Suppressor macrophage treated with lipopolysaccharide for 4 hours (primary cell): ENCODE measurements around the gene IVD.

Experiments used
- DNase-seq: peaks from one replicate; pipeline ENCODE4 v3.0.0-alpha.2; 2020

The IVD gene

DNA sequence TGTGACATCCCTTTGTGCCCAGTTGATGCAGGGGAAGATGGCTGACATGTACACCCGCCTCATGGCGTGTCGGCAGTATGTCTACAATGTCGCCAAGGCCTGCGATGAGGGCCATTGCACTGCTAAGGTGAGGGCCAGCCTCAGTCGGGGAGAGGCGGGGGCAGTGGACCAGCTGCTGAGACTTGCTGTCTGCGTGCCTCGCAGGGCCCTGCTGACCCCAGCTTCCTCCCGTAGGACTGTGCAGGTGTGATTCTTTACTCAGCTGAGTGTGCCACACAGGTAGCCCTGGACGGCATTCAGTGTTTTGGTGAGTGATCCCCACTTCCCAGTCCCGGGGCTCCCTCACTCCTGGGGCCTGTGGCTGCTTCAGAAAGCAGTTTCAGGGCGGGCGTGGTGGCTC is 10.5 kb downstream of the IVD start:
- DNase-seq: no peak

DNA sequence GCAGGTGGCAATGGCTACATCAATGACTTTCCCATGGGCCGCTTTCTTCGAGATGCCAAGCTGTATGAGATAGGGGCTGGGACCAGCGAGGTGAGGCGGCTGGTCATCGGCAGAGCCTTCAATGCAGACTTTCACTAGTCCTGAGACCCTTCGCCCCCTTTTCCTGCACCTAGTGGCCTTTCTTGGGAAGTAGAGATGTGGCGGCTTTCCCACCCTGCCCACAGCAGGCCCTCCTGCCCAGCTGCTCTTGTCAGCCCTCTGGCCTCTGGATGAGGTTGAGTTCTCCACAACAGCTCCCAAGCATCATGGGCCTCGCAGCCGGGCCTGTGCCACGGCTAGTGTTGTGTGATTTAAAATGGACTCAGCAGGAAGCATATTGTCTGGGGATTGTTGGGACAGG is 12.5 kb downstream of the IVD start:
- no peak for DNase-seq

DNA sequence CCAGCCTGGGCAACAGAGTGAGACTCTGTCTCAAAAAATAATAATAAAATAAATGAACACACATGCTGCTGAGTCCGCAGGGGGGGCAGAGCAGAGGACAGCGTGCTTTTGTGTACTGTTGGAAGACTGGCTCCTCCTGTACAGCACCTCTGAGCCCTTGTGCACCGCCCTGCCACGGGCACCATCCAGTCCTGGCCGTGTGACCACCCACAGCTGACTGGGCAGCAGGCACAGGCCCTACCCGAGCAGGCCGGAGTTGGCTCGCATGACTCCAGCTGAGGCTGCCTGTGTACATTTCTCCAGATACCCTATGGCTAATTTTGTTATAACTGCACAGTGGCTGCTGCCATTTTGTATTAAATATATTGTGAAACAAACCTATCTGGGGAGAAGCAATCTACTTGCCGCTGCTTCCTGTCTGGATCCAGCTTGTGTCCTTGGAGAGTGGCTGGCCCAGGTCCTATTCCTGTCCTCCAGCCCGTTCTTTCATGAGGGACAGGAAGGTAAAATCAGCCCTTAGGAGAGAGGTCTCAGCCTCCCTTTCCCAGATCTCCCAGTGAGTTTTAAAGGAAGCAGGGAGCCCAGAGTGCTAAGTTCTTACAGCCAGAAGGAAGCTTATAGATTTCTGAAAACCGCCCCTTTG is 14.6 kb downstream of the IVD start:
- DNase-seq: no peak

DNA sequence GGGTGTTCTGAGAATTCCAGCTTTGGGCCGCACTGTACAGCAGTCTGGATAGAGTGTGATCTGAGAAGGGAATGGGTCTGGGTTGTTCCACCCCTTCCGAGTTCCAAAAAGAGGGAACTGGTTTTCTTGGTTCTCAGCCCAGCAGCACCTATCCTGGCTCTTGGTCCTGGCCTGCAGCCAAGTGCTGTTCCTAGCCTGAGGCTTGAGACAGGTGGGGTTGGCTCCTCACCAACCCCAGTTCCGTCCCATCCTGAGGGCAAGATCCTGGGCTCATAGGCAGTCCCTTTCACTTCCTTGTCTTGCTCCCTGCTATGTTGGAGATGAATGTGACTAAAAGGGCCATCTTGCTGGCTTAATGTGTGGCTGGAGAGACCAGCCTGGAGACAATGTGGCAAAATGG is 15.2 kb downstream of the IVD start:
- DNase-seq: peak; percentile 28

DNA sequence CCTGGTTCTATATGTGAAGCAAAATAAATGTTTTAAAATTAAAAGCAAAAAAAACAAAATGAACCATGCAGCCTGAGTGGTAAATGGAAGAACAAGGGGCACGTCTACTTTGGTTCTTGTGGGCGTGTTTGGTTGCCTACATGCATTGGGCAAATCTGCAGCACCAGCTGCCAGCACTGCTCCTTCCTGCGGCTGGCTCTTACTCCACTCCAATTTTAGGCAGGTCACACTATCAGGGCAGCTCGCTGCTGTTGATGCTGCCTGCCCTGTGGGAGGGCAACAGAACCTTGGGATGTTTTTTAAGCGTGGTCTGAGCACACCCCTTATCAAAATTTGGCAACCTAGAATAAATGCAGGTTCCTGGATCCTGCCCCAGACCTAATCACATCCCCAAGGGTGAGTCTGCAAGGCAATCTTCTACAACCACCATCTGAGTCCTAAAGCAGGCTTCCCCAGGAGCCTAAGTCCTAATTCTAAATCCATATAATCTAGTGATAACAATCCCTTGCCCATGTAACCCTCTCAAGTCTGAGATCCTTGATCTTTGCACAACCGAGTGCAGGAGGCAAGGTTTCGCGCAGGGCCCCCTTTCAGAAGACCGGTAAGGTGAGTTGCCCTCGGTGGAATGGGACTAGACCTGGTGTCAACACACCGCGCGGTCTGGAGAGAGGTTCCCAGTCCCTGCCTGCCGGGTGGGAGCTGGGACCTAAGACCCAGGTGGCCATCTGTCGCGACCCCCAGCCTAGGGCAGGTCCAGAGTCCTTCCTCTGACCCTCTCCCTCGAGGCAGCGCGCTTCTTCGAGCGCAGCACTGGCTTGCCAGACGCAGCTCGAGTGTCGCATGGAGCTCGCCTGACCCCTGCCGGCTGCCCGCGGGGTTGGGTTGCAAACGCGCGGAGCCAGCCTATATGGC is 15.9 kb downstream of the IVD start:
- DNase-seq: peak; percentile 86

DNA sequence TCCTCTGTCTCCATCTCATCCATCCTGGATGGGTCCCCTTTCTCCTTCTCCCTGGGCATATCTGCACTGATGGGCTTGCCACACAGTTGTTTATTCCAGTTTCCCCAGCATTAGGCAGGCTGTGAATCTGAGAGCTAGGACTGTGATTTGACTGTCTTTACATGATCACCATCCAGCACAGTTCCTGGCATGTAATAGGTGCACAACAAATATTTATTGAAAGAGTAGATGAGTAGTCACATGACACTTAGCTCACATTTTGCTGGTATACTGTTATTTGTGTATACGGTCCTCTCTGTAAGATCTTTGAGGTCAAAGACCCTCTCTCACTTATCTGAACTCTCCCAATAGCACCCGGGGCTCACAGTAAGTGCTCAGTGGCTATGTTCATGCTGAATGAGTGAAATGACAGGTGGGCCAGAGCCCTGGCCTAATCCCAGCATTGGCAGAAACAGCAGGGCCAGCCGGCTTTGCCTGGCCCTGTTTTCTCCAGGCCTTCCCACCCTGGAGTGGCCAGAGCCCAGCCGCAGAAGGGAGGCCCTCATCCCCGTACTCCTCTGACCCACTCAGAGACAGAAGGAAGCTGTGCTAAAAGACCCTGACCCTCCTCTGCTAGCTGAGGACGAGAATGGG is 19.0 kb downstream of the IVD start:
- no peak for DNase-seq

DNA sequence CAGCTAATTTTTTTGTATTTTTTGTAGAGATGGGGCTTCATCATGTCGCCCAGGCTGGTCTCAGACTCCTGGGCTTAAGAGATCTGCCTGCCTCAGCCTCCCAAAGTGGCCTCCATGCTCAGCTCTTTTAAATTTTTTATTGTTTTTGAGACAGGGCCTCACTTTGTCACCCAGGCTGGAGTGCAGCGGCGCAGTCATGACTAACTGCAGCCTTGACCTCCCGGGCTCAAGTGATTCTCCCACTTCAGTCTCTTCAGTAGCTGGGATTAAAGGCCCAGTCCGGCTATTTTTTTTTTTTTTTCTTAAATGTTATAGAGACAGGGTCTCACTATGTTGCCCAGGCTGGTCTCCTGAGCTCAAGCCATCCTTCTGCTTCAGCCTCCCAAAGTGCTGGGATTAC is 20.1 kb downstream of the IVD start:
- DNase-seq: no peak

DNA sequence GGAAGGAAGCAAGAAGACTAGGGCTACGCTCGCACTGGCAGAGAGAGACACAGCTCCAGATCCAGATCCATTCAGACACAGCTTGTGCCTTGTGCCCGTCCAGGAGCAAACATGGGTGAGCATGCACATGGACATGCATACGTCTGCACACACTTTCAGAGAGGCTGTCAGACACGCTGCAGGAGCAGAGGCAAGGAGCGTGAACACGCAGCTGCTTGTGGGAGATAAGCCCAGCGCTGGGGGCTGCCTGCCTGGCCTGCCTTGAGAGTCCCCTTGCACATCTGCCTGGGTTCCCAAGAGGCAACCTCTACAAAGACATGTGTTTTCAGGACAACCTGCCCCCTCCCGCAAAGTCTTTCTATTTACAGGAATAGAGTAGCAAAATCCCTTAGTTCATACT is 21.6 kb downstream of the IVD start:
- DNase-seq: no peak

DNA sequence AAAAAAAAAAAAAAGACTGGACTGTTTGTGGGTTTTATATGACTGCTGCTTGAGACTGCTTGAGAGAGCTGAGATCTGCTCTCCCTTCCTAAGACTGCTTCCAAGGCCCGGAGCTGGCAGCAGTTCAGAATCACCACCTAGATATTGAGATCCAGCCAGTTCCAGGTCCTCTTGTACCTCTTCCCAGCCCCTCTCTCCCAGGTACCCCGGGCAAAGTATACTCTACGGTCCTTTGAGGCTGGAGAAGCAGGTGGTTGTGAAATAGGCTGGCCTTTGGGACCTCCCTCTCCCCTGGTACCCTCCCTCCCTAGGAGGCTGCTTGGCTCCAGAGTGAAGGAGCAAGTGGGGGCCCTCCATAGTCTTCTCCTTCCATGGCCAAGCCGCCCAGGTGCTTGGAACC is 22.6 kb downstream of the IVD start:
- no peak for DNase-seq

DNA sequence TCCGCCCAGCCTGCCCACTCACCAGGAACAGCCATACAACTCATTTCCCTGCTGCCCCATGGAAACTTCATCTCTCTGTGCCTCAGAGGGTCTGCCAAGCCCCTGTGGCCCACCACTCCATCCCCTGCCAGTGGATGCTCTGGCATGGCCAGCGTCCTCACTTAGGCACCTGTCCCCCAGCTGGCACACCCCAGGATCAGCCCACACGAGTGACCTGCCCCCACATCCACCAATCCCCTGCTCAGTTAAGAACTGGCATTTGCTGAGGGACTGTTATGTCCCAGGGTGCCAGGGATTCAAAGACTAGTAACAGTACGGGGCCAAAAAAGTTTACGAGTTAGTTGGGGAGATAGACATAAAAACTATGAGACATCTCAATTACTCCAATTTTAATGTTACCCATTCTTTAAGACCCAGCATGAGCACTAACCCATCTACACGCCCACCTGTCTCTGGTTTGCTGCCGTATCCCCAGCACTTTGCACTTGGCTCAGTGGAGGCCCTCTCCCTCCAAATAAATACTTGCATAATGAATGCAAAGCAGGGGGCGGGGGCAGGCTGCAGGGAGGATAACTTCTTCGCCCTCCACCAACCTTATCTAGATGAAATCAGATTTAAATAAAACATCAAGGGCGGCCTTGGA is 23.6 kb downstream of the IVD start:
- no peak for DNase-seq

DNA sequence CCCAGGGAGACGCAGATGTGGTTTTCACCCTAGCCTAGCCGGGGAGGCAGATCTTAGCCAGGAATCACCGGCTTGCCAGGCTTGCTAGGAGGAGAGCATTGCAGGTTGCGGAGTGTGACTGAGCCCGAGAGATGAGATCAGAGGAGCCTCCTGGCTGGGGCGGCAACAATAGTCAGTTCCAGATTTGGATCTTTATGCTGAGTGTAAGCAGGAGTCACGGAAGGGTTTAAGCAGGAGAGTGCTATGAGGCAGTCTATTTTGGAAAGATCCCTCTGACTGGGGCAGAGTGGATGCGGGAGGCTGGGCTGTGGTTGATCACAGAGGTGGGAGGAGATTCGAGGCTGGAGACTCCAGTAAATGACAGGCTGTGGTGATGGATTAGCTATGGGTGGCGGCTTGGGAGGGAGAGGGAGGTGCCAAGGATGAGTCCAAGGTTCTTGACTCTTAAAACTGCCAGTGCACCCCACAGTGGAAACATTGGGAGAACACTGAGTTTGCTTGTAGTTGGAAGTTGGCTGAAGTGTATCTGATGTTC is 24.7 kb downstream of the IVD start:
- DNase-seq: no peak

DNA sequence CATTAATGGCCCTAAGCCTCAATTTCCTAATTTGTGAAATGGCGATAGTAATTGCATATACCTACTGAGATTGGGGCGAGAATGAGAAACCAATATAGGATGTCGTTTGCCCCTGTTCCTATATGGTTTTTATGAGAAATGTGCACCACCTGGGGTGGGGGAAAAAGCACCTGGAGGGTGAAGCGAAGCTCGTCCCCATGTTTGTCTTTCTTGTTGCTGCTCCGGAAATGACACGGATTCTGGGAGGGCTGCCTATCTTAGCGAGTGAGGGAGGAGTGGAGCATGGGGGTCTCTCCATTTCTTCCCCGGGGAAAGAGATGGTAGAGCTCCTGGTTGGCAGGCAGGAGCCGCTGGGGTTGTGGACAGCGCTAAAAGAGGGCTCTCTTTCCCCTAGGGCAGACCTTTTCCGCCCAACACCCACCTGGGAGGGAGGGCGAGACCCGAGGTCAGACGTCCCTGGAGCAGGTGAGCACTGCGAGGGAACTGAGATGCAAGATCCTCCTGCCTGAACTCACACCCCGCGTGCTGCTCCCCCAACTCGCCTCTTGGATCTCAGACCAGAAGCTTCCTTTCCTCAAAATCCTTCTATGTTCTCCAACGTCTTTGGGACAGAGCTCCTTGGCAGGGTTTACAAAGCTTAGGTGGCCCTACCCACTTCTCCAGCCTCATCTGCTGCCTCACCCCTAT is 29.6 kb downstream of the IVD start:
- DNase-seq: no peak

DNA sequence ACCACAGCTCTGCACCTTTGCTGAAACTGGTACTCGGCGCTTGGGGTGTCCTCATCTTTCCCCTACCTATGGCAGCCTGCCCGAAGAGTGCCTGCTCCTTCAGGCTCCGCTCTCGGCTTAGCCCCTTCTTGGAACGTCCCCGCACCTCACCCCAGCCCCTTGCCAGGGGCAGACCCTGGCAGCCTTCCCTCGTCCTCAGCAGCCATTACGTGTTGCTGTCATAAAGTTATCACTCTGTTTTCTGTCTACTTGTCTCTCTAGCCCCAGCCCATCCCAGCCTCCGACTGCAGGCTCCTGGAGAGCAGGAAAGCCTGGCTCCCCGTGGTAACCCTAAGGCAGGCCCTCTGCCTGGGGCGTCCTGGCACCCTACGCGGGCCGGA is 30.1 kb downstream of the IVD start:
- no peak for DNase-seq

DNA sequence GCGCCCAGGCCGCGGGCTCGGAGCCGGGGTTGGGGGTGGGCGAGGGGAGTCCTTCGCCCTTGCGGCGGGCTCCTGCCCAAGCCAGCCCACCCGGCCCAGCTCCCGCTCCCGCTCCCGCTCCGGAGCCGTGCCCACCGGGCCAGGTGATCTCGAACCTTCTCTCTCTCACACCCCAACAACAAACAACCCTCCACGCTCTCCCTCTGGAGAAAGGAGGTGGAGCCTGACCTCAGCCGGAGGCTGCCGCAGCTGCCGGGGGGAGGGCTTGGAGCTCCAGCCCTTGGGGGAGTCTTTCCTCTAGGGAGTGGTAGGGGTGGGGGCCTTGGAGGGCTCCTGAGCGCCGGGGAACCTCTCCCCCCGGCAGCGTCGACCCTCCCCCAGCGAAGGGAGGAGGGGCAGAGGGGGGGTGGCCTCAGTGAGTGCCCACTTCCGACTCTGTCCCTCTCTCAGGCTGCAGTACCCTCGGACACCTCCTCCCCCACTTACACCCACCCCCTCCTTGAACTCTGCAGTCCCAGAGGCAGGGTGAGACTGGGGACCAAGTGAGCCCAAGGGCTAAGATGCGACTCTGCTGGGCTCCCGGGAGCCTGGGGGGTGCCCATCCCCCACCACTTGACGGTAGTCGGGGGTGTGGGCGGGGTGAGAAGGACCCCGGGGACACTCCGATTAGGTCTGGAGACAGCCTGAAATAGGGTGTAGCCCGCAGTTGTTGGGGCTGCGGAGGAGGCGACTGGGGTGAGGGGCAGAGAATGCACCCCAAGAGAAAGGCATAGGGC is 30.7 kb downstream of the IVD start:
- no peak for DNase-seq

DNA sequence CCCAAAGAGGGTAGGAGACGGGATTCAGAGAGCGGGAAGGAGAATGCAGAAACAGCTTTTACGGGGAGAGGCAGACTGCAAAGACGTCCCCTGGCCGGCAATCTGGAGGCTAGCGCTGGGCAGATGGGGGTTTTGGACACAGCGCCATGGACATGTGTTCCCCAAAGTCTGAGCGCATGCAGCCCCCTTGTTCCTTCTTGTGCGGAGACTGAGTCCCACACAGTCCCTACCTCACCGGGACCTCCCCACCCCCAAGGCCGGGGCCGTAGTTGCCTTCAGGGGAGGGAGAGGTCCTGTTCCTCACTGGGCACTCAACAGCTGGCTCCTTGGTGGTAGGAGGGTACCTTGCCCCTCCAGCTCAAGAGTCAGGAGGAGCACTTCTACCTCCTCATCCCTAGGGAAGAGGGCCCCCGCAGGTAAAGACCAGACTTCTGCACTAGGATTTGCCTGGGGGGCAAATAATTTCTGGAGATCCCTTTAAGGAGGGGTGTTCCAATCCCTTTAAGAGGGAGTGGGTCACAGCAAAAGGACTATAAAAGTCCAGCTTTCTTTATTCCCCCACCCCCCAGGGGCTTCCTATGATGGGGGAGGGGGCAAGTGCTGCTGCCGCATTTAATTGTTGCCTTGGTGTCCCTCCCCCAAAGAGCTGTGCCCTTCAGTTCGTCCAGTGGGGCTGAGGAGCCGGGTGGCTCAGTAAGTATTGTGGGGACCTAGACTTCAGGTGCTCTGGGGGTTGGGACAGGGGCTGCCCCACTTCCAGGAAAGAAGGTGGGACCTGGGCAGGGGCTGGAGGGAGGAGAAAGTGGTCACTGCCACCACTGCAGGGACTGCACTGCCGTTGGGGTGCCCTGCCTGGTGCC is 31.5 kb downstream of the IVD start:
- DNase-seq: no peak

DNA sequence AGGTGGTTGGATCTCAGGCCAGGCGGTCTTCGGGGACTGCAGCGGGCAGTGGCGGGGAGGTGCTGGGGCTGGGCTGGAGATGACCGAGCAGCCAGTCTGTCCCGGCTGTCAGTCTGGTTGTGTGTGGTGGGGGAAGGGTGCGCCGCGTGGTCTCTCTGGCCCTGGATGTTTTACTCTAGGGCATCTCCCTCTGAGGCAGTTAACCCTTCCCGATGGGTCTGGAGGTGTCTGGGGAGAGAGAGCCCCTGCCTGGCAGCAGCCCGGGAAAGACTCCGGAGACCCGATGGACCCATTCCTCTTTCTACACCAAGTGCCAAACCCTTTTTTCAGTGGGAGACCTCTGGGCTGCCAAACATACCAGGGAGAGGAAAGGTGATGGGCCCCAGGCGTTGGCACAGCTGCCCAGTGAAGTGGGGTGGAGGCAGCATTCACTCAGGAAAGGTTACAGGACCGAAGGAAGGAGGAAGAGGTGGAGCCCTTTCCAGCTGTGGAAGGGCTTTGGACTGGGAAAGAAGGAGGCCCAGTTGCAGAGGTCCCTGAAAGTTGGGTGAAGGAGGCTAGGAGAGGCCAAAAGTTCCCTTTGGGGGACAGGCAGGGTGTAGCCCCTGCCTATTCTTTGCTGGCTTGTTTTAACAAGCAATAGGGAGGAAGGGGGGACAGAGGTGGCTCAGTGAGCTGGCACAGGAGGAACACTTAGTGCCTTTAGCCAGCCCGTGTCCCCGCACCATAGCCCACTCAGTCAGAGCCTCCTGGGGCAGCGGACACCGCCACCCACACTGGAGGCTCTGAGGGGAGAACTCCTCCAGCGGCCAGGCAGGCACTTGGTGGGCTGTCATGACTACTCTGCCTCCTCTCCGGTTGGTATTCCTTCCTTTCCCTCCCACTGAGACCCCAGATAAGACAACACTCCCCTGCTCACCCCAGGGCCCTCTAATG is 32.4 kb downstream of the IVD start:
- DNase-seq: no peak

DNA sequence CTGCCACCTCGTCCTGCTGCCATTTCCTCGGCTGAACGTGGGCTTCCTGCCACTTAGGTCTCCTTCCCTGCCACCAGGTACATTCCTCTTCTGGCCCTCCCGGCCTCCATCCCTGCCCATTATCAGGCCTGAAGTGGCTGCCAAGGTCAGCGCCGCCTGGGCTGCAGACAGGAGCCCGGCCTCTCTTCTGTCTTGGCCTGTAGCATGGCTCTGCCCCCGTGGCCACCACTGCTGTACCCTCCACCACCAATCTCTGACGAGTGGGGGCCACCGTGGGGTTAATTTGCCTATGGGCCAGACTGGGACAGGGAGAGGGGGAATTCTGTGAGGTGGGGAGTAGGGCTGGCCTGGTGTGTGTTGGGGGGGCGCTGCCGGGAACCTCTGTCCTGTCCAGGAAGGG is 33.1 kb downstream of the IVD start:
- DNase-seq: no peak

DNA sequence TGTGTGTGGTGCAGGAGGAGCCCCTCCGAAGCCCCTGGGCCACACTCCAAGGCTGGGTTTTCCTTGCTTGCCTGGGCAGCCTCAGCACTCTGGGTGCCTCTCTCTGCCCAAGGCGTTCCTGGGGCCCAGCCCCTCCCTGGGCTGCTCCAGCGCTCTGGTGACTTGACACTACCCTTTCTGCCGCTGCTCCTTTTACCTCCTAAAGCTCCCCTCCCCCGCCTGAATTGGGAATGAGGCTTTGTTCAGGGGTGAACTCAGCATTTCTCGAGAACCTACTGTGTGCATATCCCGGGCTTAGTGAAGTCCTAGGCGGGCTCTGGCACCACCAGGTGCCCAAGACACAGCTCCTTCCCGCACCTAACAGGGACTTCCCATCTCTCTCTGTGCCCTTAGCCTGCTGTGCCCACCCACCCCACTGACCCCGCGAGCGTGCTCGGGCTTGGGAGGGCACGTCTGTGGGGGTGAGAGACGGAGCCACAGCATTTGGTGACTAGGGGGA is 33.9 kb downstream of the IVD start:
- DNase-seq: no peak

DNA sequence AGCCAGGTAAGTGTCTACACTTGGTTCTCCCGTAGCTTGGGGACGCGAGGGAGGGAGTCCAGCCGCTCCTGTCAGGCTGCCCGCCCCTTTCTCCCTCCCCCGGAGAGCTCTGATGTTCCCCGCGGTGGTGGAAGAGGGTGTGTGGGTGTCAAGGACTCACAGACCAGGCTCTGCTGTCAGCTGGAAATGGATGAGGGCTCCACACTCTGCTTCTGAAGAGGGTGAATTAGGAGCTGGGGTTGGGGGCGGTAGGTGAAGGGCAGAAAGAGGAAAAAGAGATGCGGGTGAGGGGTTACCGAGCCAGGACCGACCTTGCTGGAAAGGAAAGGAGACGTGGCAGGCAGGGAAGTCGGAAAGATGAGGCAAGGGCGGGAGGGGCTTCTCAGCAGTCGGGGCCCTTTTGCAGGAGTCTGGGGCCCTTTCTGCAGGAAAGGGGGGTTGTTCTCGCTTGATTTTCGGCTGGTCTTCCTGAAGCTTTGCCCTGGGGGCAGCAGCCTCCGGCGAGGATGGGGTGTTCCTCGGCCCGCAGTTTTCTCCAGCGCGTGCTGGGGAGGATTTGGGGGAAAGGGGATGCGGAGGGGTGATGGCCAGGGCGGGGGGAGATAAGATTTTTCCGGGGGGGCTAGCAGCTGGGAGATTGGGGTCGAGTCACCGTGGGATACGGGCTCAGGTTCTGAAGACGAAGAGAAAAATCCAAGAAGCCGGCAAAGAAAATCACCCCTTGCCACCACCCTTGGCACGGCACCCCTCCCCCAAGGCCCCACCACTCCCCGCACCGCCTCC is 34.6 kb downstream of the IVD start:
- peak; percentile 42 for DNase-seq
